Keratinocyte (primary cell): Measurements from ENCODE around the gene NSMCE1.

Source experiments
- EZH2 ChIP-seq: IDR thresholded peaks from one replicate; pipeline ENCODE4 v1.6.1; 2012; ENCODE audit warnings: inconsistent platforms, mild to moderate bottlenecking, low read length, moderate library complexity
- TF ChIP-seq, protein P1 (sequence below), 3 experiments: IDR thresholded peaks in 1 of 3; conservative IDR thresholded peaks in 1 of 3; optimal IDR thresholded peaks in 1 of 3; 2 replicates in 2 of 3; 3 replicates in 1 of 3; pipeline versions ENCODE3 to v1.5.1; 2011; ENCODE audit warnings: low read length in 3 of 3, mild to moderate bottlenecking in 3 of 3, moderate library complexity in 2 of 3, control low read depth in 1 of 3, inconsistent platforms in 1 of 3; ENCODE audit not compliant: insufficient read depth in 2 of 3; ENCODE audit errors: extremely low read depth in 1 of 3

DNA sequence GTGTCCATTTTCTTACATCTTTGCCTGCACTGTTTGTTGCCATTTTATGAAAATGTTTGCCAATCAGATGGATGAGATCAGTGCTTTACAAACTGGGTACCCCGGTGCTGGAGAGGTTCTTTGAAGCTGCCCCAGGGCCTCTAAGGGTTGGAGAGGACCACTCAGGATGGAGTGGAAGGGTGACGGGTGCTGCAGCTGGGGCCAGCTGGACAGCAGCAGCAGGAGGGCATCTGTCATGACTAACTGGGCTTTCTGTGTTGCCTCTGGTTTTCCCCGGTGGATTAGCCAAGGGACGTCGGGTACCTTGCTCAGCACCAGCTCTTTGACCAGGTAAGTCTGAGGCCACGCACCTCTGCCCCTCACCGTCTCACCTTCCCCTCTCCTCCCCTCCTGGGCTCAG lies 52.9 kb downstream of the NSMCE1 start:
- TF ChIP-seq, protein P1, sequence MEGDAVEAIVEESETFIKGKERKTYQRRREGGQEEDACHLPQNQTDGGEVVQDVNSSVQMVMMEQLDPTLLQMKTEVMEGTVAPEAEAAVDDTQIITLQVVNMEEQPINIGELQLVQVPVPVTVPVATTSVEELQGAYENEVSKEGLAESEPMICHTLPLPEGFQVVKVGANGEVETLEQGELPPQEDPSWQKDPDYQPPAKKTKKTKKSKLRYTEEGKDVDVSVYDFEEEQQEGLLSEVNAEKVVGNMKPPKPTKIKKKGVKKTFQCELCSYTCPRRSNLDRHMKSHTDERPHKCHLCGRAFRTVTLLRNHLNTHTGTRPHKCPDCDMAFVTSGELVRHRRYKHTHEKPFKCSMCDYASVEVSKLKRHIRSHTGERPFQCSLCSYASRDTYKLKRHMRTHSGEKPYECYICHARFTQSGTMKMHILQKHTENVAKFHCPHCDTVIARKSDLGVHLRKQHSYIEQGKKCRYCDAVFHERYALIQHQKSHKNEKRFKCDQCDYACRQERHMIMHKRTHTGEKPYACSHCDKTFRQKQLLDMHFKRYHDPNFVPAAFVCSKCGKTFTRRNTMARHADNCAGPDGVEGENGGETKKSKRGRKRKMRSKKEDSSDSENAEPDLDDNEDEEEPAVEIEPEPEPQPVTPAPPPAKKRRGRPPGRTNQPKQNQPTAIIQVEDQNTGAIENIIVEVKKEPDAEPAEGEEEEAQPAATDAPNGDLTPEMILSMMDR (optimal IDR thresholded peaks at IDR 0.05 in 1 of 3, IDR thresholded peaks at IDR 0.05 in 1 of 3, conservative IDR thresholded peaks at IDR 0.05 in 1 of 3; ENCODE audit: extremely low read depth in 1 of 3, insufficient read depth in 2 of 3, low read length in 3 of 3), result no peak
- TF ChIP-seq EZH2, result no peak
